ENCODE results near the gene OCA2.

OCA2 gene

DNA sequence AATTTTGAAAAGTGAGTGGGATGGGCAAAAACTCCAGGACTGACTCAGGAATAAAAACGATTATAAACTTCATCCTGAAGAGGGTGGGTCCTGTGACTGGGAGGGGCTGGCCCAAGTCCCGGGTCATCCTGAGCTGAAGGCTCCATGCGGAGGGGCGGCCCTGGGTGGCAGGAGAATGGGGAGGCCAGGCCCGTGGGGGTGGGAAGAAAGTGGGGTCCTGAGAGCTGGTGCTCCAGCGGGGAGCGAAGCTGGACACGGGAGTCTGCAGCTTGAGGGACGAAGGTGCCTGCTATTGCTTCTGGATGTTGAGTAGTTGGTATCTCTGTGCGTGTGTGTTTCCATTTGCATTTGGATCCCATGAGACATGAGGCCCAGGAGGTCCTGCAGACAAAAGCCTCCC lies 4.7 kb upstream of the OCA2 start:
- no peak for DNase-seq

DNA sequence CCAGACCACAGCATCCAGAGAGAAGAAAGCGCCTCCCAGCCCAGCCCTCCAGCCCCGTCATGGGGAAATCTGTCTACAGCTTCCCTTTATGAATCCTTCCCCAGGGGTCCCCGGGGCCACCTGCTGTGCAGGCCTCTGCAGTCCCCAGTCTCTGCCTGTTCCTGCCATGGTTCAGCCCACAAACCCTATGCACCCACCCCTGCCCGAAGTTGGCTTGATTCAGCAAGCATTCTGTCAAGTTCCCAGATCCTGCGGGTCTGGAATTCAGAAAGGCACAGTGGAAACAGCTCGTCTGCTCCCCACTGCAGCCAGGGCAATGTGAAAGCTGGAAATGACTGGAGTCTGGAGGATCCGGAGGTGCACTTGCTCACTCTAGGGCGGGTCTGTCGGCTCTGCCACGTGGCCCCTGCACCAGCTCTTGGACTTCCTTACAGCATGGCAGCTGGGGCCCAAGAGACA lies 2.9 kb upstream of the OCA2 start:
- DNase-seq = no peak

DNA sequence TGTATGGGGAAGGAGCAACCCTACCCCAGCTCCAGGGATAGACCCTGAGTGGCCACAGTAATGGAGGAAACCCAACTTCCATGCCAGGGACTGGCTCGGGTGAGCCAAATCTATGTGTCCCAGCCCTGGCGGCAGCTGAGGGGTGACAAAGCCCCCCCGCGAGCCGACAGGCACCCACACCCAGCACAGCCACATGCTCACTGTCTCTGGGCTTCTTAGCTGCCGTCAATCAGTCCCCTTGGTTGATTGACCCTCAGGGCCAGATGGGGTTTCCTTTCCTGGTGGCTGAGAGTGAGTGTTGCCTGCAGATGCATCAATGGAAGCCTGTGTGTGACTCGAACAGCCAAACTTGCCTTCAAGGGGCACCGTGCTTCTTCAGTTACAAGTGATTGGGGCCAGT lies 2.1 kb upstream of the OCA2 start:
- no peak for DNase-seq

DNA sequence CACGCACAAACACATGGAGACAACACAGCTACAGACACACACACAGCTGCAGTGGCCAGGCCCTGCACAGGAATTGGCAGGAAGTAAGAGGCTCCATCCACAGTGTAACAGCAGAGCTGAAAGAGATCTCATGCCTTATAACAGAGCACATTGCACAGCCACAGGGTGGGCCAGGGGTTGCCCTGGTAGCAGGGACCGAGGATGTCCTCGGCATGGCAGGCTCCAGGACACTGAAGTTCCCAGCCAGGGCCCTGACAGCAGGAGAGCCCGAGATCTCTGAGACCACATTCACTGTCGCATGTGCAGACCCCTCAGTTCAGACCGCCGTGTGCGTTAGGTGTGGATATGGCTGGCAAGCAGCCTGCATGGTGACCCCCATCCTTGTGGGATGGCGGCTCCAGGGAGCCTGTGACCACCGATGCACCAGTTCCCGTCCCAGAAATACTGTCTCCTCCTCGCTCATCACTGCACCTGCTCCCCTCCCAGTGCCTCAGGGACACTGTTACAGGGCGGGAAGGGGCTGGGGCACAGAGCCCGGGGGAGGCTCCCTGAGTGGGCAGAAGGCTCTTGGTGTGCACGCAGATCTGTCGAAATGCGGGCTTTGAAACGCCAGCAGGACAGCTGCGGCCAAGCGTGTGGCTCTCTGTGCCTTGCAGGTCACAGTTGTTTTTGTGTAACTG lies 1.5 kb upstream of the OCA2 start:
- DNase-seq = peak; percentile 45

DNA sequence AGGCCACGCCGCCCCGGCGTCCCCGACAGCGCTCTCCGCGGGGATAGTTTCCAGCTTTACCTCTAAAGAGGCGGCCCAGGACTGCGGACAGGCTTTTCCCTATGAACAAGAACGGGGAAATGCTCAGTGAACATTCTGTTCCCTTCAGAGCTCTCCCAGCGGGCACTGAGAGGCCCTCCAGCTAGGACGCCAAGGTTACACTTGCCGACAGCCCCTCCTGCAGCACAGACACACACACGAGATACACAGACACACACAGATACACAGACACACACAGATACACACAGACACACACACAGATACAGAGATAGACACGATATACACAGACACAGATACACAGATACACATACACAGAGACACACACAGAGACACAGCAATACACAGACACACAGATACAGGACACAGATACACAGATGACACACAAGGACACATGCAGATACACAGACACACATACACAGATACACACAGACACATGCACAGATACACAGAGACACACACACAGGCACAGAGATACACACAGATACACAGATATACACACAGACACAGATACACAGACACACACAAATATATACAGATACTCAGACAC lies 533 bp upstream of the OCA2 start:
- DNase-seq = no peak

DNA sequence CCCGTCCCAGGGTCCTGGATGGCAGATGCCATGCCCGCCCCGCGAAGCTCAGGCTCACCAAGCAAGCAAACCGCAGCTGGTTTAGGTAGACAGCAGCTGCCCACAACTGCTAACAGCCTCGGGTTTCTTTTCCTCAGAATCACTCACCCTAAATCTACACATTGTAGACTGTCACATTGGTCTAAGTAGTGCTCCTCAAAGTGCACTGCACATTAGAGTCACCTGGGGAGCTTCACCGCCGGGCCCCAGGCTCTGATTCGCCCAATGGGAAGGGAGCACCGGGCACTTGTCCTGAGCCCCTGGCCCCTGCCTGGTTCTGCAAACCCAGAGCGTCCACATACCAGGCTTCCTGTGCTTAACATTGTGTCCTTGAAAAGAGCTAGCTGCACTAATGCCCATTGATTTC lies 752 bp downstream of the OCA2 start:
- DNase-seq = no peak

DNA sequence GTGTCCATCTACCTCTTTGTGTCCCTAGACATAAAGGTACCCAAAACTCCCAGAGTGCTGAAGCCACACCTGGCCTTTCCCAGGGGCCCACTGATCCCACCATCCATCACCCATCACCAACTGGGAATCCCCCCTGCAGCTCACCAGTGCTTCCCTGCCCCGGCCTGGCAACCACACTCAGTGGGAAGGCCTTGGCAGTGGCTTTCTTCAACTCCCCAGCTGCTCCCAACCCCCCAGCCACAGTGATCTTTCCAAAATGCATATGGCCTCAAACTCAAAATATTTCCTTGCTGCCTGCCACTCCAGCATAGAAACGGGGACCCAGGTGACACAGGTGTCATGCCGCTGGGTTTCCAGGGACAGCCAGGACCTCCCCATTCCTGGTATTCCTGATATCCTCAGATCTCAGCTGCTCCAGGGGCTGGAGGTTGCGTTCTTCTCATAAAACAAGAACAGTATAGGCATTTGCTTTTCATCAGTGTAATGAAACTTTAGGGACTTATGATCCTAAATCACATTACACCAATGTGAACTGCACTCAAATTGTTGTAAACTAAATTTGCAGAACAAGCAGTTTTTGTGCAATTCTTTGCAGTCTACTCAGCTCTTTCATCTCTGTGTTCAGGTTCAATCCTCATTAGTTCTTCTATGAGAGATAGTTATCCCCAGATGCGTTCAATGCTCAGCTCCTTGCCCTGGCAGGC lies 1.3 kb downstream of the OCA2 start:
- DNase-seq = no peak

DNA sequence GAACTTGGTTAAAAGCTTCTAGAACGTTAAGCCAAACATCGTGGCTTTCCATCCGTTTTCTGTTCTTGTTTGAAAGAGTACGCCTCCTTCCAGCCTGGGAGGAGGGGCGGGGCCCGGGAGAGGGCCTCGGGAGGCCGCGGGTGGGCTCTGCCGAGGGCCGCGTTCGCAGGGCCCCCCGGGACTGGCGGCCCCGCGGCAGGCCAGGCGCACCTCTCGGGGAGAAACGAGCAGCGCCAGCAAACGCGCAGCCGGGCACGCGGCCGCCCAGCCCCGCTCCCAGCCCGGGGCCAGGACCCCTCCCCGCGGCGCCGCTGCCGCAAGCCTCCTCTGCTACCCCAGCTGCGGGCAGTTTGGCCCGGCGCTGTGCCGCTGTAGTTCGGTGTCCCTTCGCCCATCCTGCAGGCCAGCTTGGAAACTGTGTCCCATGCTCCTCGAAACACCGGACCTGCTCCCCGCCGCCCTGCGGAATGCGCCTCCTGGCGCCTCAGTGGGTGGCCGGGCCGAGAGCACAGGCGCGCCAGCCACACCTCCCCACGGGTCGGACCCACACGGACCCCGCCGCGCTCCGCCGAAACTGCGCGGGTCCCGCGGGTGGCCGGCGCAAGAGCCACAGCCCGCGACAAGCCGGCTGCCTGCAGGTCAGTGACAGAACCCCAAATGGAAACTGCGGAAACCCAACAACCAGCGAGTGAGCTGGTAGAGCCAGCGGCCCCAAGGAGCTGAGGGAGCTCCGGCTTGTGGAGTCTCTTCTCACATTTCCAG lies 2.3 kb downstream of the OCA2 start:
- no peak for DNase-seq

DNA sequence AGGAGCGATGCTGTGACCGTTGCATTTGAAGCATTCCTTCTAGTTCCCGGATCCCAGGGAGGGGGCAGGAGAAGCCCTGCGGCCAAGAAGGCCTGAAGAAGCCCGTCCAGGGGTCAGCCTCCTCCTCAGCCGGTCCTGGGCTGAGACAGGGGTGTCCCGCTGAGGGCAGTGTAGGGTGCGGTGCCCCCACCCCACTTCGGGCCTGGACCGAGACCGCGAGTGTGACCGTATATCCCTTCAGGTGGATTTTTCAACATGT lies 2.8 kb downstream of the OCA2 start:
- DNase-seq = no peak

DNA sequence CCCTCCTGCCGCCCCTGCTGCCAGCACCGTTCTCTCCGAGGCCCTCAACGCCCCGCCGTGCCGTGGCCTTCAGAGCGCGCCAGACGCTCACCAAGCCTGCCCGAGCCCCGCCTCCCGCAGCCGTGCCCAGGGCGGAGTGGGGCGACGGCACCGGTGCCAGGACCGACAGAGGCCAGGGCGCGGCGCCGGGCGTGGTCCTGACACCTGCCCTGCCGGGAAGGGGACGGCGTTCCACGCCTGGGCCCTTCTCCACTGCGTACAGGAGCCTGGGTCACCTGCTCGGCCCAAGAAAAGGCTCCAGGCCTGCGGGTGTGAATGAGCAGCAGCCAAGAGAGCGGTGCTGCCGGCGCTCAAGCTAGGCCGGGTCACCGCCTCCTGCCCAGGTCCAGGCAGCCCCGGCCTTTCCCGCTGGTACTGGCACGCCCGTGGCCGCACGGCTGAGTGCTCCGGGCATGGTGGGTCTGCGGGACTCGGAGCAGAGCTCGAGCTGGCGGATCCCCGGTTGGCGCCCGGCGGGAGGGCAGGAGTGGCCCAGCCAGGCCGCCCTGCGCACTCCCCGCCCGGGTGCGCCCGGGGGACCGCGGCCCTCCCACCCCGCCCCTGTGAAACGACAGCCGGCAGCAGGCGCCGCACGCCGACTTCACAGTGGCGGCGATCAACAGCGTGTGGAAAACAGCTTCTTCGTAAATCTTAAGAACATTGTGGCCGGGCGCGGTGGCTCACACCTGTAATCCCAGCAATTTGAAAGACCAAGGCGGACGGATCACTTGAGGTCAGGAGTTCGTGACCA lies 4.2 kb downstream of the OCA2 start:
- DNase-seq = no peak

DNA sequence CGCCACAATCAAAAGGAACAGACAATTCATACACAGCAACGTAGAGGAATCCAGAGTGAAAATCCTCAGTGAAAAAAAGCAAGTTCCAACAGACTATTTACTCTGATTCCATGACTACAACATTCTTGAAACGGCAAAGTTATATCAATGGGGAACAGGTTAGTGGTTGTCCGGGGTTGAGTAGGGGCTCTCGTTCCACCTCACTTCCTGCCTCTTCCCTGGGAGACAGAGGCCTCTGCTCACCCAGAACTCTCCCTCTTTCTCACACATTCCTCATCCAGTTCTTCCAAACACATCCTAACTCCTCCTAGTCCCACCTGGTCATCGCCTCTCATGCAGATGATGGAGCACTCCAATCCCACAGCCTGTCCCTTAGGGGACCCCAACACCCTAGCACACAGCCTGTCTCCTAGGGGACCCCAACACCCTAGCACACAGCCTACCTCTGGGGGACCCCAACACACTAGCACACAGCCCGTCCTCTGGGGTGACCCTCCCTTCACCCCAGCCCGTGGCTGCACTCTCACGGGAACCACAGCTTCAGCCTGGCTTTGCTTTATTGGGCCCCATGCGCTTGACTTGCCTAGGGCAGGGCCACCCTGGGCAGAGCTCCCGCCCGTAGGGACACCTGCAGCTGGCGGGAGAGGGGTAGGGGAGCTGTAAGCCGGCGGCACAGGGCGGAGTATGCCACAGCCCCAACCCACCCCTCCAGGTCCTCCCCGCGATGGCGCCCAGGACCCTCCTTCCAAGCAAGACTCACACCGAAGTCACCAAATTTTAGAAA lies 5.2 kb downstream of the OCA2 start:
- no peak for DNase-seq

DNA sequence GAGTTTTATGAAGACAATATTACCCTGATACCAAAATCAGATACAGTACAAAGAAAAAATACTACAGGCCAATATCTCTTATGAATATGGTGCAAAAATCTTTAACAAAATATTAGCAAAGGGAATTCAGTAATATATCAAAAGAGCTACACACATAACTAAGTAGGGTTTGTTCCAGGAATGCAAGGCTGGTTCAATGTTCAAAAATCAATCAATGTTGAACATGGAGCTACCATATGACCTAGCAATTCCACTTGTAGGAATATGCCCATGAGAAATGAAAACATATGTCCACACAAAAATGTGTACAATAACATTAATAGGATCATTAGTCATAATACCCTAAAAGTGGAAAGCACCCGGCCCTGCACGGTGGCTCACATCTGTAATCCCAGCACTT lies 7.8 kb downstream of the OCA2 start:
- DNase-seq = no peak

DNA sequence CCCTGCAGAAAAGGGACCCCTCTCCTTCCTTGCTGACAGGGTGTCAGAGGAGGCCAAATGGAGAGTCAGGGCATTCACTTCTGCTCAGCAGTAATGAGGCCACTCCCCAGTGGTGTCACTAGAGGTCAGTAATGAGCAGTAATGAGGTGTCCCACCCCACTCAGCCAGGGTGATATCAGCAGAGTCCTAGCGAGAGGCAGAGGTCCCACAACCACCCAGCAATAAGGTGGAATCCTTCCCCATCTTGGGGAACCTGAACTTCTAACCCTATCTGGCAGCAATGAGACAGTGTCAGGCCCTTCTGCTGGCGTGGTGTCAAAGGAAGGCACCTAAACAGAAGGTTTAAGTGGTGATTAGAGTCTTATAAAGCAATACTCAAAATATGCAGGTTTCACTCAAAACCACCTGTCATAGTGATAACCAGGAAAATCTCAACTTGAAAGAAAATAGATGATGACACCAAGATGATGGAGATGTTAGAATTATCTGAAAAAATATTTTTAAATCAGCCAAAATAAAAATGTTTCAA lies 12.9 kb downstream of the OCA2 start:
- peak; percentile 73 for DNase-seq

DNA sequence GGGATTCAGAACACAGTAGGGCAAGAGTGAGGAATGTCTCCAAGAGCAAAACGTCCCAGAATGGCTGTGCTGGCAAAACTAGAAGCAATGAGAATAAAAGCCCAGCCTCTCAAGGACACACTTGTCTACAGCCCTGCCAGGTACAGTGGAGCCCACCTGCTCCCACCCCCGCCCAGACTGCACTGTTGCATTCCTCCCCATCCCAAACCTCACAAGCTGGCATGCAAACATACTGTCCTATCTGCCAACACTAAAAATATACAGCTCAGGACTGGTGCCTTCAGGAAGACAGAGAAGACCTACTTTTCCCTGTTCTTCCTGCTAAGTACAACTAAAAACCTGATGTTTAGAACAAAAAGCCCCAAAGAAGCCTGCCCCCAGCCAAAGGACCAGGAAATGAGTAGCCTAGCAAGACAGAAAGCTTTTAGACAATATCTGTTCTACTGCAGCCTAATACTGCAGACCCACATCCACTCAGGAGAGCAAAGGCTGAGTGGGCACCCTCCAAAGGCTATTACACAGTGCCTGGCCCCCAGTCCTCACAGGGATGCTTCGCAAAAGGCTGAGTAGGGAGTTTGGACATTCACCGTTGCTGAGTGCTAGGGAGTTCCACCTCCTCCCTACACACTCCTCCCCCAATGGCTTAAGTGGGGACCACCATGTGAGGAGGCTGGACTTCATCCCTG lies 13.5 kb downstream of the OCA2 start:
- DNase-seq = no peak

DNA sequence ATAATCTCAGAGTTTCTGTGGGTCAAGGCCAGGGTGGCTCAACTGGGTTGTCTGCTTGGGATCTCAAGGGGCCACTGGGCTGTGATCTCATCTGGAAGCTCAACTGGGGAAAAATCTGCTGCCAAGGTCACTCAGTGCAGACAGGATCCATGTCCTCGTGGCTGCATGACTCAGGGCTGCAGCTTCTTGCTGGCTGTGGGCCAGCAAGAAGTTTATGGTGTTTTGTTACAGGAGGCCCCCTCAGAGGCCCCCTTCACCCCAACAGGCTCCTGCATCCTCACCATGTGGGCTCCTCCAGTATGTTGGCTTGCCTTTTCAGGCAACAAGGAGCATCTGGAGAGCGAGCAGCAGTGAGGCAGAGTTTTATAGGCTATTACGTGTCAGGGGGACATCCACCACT lies 14.6 kb downstream of the OCA2 start:
- DNase-seq = no peak

DNA sequence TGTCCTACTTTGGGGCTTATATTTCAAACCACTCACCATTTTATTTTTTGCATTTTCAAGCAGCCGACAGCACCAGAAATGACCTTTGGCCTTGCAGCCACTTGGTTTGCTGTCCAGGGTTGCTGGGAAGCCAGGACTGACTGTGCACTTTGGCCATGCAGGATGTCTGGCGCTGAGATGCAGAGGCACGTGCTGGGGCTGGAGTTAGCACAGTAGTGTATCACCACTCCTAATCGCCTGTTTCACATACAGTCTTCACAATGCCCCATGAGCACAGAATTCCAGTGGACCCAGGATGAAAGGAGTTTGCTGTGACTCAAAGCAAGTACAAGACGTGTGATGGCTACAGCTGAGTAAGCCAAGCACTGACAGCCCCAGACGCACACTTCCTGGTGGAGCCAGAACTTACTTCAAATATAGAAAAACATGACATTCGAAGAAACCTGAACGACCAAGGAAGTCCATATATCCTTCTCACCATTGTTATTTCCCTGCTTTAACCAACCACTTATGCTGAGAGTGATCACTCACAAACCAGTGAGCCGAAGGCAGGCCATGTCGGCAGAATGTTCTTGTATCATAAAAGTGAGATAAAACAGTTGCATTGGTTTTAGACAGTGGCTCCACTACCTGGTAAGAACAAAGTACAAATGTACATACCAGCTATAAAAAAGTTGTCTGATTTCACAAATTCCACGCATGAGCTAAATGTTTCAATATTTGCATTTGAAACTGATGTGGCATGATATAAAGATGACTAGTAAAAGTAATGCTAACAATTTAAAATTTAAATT lies 16.0 kb downstream of the OCA2 start:
- DNase-seq = no peak

DNA sequence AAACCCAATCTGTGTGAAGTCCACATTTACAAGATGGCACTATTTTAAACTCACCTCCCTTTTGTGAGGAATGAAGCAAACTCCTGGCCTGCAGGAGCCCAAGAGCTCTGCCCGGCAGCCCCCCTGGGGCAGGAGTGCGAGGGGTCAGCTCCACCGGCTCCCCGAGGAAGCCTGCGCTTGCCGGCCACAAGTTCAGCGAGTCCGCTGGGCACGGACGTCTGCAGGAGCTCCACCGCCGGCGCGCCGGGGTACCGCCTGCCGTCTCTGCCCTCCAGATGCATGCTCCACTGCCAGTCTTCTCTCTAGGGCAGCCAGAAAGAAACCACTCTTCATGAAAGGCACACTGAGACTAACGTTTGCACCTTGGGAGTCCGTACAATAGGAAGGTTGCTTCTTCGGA lies 17.5 kb downstream of the OCA2 start:
- DNase-seq = no peak

DNA sequence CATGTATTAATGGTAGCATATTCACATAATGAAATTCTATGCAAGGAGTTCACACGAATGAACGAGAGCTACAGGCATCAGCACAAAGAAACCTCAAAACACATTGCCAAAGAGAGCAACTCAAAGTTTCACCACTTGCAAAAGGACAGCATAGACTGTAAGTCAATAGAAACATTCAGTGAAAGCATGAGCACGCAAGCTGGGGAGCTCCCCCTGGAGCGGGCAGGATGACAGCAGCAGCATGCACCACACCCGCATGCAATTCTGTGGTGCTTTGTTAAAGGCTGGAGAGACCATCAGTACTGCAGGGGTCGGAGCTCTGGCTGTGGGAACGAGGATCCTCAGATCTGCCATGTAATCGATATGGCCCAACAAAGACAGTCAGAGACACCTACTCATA lies 18.7 kb downstream of the OCA2 start:
- DNase-seq = no peak

DNA sequence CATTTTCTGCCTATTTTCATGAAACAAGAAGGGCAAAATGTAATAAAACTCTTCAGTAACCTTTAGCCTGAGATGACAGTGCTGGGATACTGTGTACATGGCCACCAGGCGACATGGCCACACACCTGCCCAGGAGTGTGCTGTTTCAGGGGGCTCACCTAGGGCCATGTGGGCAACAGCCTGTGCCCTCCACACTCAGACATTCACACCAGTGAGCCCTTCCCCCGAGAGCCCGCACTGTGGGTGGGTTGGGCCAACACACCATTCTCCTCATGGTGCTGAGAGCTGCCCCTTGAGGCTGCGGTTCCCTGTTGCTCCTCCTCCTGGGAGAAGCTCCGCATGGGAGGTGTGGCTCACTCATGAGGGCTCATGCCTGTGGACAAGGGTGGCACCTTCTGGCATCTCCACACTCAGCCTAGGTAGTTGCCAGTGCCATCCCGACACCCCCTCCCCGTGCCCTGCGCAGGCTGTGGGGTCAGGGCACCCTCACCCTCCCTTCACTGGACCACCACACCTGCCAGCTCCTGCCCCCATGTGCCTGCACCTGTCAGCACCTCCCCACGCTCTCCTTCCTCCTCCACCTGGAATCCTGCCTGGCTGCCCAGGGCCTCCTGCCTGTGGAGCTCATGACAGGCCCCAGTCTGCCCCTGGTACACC lies 19.7 kb downstream of the OCA2 start:
- DNase-seq = no peak

DNA sequence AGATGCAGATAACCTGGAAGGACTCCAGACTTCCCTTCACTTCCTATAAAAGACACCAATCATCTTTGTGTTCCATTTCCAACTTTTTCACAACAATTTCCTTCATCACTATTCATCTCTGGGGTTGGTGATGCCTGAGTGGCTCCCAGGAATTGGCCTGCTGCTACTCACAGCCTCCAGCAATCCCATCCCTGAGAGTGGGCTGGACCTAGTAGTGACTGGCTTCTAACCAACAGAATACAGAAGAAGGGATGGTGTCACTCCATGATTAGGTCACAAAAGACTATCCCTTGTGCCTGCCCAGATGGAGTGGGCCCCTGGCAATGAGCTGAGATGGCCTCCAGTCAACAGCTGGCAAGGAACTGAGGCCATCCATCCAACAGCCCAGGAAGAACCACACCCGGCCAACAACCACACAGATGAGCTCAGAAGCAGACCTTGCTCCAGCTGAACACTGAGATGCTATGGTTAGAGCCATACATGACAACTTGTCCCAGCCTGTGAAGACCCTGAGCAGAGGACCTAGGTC lies 20.9 kb downstream of the OCA2 start:
- no peak for DNase-seq
